CD4-positive, alpha-beta T cell treated with Interleukin-12 subunit alpha and Interleukin-12 subunit beta, for 1 hour (primary cell): ENCODE results near the gene KCNH1.

Experiments
- DNase-seq: peaks from one replicate; pipeline ENCODE4 v3.0.0-alpha.2; 2020

KCNH1 gene

DNA sequence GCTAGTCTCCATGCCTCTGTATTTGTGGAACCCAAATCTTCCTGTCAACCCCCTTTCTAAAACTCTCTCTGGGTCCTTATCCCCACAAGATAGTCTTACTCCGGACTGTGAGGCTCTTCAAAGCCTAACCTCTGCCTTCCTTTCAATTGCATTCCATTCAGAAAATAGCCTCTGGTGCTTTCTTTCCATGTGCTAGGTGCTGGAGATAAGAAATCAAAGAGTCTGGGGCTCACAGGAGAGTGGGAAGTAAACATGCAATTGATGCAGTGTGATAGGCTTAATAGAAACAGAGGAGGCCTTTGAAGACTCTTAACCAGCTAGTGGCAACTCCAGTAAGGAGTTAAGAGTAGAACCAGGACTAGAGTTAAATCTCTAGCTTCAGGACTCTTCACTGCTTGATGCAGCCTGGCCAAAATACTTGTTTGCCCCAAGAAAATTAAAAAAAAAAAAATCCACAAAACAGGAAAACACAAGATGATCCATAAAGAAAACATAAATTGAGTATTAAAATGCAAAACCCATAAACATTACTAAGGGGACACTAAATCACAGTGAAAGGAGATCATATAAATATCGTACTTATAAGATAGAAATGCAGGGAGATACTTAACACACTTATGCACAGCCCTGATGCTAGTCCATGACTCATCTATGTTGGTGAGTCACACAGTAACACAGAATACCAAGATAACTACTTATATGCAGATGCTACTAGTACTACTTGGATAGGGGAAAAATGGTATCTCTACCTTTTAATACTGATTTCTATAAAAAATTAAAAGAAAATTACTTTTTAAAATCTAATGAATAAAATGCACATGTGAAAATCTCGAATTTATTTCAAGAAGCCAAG, 341.5 kb downstream of the KCNH1 start:
- no peak for DNase-seq

DNA sequence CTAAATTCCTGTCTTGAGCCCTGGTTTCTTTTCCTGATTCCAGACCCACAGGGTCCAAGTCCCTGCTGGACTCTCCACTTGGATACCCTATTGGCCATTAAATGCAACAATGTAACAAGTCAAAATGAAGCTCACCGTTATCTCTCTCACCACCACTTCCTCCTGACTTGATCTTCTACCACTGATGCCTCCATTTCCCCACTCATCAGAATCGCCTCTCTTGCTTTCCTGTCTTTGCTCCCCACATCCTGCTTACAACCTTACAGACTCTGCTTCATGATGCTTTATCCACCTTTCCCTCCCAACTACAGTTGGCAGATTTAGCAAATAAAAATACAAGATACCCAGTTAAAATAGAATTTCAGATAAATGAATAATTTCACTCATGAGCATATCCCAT, 343.8 kb downstream of the KCNH1 start:
- DNase-seq, result no peak

DNA sequence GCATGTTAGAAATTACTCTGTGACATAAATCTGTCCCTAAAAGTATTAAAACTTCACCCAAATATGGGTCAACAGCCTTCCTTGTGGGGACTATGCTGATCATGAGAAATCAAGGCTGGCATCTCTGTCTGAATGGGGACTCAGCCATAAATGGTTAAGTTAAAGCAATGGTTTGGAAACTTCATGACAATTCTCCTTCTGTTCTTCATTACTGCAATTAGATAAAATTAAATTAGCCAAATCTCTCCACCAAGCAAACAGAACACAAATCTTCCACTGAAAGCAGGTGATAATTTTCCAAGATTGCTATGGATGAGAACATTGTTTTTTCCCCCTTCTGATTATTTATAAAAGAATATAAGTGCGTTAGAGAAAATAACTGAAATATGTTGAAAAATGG, 346.1 kb downstream of the KCNH1 start:
- DNase-seq, result no peak

DNA sequence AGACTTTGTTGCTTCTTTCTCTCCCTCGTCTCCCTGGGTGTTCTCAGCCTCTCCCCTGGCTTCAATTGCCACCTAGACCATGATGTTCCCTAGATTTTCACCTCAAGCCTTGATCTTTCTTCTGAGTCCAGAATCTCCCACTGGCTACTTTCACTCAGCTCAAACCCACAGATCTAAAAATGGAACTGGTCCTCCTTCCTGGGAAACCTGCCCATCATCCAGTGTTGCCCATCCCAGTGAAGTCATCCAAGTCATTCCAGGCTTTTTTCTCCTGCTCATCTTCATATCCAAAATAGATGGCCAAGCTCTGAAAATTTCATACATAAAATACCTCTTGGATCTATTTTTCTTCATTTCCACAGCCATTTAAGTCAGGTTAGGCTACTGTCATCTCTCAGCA, 347.4 kb downstream of the KCNH1 start:
- no peak for DNase-seq

DNA sequence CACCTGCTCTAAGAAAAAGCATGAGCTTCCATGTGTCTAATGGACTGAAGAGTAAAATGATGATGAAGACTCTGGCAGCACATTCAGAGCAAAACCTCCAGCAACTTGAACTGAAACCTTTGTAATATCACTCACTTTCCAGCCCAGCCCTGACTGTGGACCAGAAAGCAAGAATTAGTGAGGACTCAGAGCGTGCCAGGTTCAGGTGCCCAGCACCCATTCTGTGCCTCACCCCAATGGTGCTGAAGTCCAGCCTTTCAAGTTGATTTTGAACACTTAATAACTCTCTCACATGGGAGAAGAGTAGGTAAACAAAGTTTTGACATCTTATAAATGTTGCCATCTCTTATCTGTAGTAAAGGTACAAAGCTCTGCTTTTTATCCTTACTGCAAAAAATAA, 350.0 kb downstream of the KCNH1 start:
- no peak for DNase-seq

DNA sequence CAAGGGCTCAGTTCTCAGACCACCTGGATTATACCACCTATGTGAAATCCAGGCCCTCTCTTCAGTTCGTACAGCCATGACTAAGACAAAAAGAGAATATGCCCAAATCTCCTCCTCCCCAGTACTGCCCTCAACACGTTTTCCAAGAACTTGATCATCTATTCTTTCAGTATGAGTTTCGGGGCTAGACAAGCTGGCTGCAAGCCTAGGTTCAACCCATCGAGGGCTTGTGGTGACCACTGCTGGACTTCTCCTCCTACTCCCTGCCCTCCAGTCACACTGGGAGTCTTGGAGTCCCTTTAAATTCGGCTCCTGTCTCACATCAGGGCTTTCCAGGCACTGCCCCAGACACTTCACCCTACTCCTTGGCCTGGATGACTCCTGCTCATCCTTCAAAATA, 352.3 kb downstream of the KCNH1 start:
- no peak for DNase-seq

DNA sequence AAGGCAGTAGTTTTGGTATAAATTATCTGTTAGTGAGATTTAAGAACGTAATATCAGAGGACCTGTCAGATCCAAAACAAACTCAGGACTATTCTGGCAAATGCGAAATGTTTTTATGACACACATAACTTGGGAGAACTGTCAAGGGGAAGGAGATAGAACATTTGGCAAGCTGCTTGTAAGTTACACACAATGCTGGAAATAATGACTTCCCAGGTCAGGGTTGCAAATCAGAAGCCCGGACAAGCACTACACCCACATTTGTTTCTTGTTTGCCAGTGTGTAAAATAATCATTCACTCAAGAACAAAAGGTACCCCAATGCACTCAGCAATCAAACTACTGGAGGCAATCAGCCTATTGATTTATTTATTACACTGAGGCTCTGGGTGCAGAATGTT, 354.7 kb downstream of the KCNH1 start:
- DNase-seq, result no peak

DNA sequence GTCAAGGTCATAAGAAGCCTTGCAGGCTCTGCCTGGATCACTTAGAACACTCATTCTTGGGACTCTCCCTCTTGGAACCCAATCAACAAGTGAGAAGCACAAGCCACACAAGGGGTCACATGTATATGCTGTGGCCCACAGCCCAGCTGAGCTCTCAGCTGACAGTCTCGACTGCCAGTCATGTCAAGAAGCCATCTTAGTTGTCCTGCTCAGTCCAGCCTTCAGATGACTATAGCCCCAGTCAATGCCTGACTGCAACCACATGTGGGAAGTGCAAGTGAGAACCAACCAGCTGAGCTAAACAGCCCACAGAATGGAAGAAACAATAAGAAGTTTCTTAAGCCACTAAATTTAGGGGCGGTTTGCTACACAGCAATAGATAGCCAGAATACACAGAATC, 356.0 kb downstream of the KCNH1 start:
- no peak for DNase-seq

DNA sequence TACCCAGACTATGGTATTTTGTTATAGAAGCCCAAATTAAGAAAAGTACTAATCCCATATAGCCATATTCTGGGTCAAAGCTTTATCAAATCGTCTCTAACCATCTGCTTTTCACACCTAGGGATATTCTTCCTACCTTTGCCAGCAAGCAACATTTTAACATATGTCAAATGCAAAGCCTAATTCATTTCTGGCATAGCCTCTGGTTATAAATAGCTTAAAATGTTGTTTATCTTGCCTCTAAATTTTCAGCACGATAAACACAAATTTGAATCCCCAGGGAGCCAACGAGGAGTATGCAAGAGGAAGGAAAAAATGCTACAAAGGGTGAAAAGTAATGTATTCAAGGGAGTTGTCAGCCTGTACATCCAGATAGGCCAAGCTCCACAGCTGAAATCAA, 357.2 kb downstream of the KCNH1 start:
- DNase-seq, result no peak

DNA sequence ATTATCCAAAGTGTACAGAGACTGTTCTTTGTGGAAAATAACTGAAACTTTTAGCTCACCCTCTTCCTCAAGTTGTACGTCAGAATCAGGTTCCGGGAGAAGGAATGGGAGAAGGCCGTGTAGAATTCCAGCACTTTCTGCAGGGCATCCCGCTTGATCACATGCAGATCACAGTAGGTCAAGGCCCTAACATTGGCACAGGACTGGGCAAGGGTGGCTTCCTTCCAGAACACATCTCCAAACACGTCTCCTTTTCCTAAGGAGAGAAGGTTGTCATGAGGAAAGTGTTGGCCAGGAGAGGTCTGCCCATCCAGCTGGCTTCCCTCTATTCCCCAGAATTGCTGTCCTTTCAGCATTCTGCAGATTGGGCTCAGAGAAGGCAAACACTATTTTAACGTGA, 358.7 kb downstream of the KCNH1 start:
- no peak for DNase-seq

DNA sequence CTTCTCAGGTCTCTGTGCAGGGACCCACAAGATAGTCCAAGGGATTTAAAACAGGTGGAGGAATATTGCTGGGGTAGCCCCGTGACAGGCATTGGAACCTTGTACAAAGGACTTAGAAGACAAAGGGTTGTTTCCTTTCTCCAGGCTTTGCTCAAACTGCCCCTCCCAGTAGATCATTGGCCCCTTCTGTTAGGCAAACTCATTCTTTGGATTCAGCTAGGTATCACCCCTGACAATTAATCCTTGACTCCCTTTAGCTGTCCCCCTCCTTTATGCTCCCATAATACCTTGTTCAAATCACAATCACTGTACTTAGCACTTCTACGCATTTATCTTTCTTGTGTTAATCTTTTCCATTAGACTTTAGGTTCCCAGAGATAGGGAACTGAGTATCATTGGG, 360.5 kb downstream of the KCNH1 start:
- DNase-seq, result no peak

DNA sequence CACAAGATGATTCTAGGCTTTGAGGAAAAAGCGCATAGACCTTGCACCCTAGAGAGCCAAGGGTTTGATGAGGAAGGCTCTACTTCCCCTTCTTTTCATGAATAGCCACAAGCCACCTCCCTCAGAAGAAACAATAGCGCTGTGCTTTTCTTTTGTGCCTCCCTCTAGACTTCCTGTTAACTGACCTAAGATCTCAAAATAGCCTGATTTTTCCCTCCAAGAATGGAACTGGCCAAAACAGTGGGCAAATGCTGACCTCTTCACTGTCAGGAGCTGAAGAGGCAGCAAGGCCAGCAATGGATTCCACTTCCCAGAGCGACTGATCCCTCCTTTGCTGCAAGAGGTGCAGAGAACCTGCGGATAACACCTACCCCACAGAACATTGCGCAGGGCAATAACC, 362.8 kb downstream of the KCNH1 start:
- no peak for DNase-seq

DNA sequence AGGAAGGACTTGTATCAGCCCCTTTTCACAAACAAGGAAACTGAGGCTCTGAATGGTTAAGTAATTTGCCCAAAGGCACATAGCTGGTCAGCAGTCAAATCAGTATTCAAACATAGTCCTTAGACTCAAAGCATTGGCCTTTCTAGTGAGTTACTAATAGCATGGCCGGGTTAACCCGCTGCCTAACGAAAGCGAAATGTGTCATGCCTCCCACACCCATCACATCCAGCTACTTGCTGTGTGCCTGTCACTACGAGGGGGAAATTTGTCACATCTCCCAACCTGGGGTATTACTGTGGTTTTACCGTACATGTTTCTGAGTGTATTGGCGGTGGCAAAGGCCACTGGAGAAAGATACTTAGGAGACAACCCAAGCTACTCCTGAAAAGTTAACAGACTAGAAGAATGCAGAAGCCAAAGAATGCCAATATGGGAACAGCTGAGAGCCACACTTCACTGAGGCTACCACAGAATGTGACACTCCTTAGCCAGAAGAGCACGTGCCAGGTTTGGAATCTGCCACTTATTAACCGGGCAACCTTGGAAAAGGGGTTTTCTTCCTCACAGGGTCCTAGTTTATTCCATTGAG, 363.5 kb downstream of the KCNH1 start:
- no peak for DNase-seq

DNA sequence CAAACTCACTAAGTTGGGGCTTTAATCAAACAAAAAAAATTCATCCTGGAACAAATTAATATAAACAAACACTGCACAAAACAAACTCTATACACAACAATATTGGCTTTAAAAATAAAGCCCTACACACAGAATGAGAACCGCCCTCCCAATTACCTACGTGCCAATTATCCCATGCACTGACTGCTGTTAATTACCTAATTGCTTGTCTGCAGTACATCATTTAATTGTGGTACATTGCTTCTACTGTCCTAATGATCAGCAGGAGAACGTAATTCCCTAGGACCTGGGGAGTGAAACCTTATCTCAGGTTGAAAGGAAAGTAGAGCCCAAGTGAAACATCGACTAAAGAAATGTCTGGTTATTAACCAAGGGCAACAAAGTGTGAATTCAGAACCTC, 364.5 kb downstream of the KCNH1 start:
- no peak for DNase-seq

DNA sequence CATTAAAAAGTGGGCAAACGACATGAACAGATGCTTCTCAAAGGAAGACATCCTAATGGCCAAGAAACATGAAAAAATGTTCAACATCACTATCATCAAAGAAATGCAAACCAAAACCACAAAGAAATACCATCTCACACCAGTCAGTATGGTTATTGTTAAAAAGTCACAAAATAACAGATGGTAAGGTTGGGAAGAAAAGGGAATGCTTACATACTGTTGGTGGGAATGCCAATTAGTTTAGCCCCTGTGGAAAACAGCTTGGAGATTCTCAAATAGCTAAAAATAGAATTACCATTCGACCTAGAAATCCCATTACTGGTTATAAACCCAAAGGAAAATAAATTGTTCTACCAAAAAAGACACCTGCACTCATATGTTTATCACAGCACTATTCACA, 369.4 kb downstream of the KCNH1 start:
- no peak for DNase-seq

DNA sequence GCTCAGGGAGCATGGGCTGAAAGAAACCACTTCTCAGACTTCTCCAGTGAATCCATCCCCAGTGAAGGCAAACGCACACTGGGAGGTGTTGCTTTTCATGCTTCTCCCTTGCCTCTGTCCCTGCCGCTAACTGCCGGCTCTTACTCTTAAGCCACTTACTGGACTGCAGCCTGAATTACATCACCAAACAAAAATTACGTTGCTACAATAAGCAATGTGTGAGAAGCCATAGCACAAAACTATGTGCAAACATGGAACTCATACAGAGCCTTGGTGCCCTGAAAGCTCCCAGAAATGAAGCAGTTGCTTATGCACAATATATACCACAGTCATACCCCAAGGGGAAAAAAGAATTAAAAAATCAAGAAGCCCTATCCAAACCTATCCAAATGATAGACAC, 375.2 kb downstream of the KCNH1 start:
- no peak for DNase-seq

DNA sequence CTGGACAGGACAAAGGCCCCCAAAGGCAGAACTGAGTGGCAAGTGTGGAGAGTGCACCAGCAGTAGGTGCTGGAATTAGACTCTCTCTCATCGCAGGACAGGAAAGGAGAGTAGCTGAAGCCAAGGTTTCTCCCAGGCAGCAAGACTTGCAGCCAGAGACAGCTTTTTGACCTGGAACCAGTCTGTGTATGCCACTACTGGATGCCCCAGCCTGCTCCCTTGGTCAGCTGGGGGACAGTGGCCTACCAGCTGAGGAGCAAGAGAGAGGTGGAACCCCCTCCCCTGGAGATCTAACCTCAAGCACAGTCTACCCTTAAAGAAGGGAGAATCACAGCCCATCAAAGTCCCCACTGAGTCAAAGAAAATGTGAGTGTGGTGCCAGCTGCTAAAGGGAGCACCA, 375.7 kb downstream of the KCNH1 start:
- no peak for DNase-seq

DNA sequence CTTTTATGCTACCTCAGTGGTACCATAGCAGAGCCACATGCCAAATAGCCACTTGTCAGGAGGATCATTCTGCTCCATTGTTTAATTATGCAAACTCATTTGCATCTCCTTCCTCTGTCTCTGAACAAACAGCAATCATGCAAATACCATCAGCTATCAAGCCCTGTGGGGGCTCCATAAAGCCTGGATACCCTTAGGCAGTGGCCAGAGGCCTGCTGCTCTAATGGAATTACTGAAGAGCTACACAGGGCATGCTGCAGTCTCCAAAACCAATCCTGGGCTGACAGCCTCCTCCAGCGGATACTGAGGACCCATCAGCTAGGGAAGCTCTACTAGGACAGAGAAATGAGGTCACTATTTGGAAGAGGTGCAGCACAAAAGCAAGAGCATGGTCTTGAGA, 376.3 kb downstream of the KCNH1 start:
- DNase-seq, result no peak

DNA sequence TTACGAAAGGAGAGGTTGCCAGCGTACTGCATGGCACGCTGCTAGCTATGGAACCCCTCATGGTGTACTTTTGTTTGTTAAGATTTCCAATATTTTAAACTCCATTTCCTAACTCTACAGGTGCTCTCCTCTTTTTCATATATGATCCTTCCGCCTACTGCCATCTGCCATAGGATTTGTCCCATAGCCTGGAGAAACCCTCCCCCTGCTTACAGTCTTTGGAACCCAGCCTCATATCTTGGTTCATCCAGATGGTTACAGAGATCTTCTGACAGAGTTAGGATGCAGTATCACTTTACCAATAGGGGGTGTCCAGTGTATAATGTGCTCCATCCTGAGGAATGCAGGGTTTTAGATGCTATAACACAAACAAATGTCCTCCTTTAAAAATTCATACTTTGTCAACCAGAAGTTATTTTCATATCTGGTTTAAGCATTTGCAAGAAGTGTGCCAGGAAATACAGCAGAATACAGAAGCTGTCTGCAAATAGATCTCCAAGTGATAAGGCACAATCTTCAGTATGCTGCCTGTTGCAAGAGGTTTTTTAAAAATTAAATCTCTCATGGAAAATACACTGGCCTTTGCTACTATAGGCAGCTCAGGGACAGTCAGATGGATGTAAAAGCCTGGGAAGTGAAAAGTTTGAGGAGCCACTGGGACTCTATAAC, 377.8 kb downstream of the KCNH1 start:
- DNase-seq, result no peak

DNA sequence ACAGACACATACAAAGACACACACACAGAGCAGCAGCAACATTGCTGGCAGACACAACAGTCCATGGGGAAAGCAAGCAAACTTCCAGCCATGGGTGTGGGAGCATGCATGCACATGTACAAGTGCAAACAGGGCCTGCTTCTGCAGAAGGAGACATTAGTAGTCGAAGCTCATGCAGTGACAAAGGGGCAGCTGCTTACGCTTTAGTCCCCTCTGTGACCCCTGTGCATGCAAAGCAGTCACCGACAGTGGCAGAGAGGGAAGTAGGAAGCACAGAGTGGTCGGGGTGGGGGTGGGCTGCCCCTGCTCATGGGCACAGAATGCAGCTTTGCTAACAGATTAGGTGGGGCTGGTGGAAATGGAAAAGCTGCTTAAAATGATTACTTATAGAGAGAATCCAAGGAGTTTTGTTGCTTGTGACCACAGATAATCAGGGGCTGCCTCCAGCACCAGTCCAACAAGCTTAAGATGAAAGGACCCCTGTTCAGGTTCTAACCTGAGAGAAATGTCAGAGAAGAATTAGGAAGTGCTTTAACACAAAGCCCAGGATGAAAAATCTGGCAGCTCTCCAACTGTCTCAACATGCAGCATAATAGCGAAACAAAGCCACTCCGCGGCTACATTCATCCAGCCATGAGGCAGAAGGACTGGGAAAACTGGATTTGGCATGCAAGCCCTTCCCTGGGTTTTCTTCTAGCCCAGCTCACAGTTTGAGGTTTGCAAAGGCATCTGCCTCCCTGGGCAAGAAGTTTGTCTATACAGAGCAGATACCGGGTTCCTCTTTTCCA, 378.9 kb downstream of the KCNH1 start:
- no peak for DNase-seq

DNA sequence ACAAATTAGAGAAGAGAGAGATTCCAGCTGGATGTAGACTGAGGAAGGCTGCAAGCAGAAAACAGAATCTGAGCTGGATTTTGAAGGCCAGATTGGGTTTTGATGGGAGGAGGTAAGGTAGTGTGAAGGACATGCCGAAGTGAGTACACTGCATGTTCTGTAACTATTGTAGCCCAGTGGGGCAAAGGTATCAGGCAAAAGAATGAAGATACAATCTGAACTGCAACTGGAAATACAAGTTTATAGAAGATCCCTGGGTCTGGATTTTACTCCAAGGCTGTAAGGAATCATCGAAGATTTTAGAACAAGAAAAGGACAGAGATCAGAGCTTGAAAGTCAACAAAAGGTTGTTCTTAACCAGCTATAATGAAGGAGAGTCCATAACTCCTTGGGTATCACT, 382.0 kb downstream of the KCNH1 start:
- no peak for DNase-seq

DNA sequence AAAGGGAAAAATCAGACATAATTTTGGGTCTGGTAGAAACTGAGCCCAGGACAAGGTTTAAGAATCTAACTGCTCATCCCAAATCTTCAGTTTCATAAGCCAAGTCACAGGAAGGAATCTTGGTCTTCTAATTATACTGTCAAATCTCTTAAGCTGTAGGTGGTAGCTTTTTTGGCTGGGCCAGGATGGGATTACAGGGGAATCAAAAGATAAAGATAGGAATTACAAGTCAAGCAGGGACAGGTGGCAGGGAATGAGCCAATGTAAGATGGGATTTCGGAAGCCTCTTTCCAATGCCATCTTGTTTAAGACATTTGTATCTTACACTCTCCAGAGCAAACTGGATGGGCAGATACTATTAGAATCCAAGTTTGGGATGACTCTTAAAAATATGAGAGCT, 383.5 kb downstream of the KCNH1 start:
- no peak for DNase-seq

DNA sequence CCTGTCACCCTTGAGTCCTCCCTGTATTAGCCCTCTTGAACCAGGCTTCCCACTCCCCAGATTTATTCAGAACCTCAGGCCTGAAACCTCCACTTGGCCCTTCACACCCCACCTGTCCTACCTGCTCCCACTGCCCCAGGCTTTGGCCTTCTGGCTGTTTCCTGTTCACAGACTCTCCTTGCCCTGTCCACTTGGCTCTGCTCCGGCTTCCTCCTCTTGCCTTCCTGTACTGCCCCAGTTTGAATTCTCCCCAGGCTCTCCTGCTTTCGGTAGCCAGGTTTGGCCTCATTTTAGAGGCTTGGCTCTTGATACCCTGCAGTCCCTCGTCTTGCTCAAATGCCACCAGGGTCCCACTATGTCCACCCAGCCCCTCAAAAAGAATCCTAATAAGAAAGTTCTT, 385.2 kb downstream of the KCNH1 start:
- DNase-seq, result no peak

DNA sequence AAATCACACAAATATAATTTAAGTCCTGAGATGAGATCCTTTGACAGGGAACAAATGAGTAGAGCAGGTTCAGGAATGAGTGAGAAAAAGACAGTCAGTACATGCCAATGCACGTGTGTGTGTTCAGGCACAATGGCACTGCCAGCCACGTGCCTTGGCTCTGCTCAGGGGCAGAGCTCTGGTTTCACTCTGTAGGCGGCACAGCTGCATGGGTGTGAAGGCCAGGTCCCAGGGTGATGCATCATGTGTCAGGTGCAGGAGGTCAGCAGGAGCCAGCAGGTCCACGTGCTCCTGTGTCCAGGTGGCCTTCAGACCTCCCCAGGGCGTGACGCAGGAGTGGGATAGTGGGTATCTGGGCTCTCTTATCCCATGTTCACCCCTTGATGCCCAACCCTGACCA, 386.1 kb downstream of the KCNH1 start:
- DNase-seq, result no peak
